Tibial artery (tissue), 4 donors: ENCODE data around the gene IPO13.

Source experiments
- DNase-seq, 2 donors: peaks; one replicate each; pipeline ENCODE4 v3.0.0-alpha.2; 2019
- H3K27ac ChIP-seq, 2 donors: fragments of 200-600 bp; sonication (generic) in 1 of 2; 1 replicate in 1 of 2; 2 replicates in 1 of 2; pipeline ENCODE4 v1.5.1; 2018 to 2019; ENCODE audit warnings: mild to moderate bottlenecking in 1 of 2
- H3K27me3 ChIP-seq, 2 donors: fragments of 200-600 bp; sonication (generic) in 1 of 2; one replicate each; pipeline versions ENCODE4 v1.5.1 to v1.6.0; 2016 to 2019
- H3K36me3 ChIP-seq, 3 donors: fragments of 200-600 bp; sonication (generic) in 2 of 3; one replicate each; pipeline ENCODE4 v1.5.1; 2016 to 2019; ENCODE audit warnings: mild to moderate bottlenecking in 2 of 3
- H3K4me1 ChIP-seq, 4 donors: fragments of 200-600 bp; sonication (generic) in 2 of 4; 1 replicate in 3 of 4; 2 replicates in 1 of 4; pipeline ENCODE4 v1.5.1; 2016 to 2019
- H3K4me3 ChIP-seq, 2 donors: fragments of 200-600 bp; sonication (generic) in 1 of 2; 1 replicate in 1 of 2; 2 replicates in 1 of 2; pipeline ENCODE4 v1.5.1; 2018 to 2019; ENCODE audit warnings: mild to moderate bottlenecking in 2 of 2
- H3K9me3 ChIP-seq, 3 donors: fragments of 200-600 bp; sonication (generic) in 1 of 3; one replicate each; pipeline ENCODE4 v1.5.1; 2016 to 2019
- intact Hi-C: fragments of 100-400 bp; cut with DNase I; formaldehyde crosslinking; loops from one replicate; pipeline ENCODE4 v1.15.0; 2023; ENCODE audit warnings: low total_unique reads
- TF ChIP-seq, protein P1 (sequence below), 2 experiments: fragments of 200-600 bp in 1 of 2; fragments of 450-650 bp in 1 of 2; IDR thresholded peaks; one replicate each; pipeline ENCODE4 v1.5.1; 2017 to 2019; ENCODE audit warnings: antibody characterized with exemption in 2 of 2, mild to moderate bottlenecking in 1 of 2, moderate library complexity in 1 of 2

Gene IPO13

DNA sequence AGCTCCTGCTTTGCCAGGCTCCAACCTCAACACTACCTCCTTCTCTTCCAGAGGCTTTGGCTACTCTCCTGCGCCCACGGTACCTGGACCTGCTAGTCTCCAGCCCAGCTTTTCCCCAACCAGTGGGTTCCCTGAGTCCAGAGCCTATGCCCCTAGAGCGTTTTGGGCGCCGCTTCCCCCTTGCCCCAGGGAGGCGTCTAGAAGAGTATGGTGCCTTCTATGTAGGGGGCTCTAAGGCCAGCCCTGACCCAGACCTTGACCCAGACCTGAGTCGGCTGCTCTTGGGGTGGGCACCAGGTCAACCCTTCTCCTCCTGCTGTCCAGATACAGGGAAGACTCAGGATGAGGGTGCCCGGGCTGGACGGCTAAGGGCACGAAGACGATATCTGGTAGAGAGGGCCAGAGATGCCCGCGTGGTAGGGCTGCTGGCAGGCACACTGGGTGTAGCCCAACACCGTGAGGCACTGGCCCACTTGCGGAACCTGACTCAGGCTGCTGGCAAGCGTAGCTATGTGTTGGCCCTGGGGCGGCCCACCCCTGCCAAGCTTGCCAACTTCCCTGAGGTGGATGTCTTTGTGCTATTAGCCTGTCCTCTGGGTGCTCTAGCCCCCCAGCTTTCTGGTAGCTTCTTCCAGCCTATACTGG, 24.7 kb downstream of the IPO13 start:
- Histone ChIP-seq H3K36me3 (peaks cover 2 to 31% (median 12%) of the 10 kb centered on the region in 3 donors), H3K4me1 (peaks cover 0 to 36% (median 30%) of the 10 kb centered on the region in 4 donors), H3K9me3 (no peaks in the 10 kb centered on the region), H3K4me3 (no peak overlapping the region), H3K27me3 (no peaks in the 10 kb centered on the region), H3K27ac (no peak overlapping the region)
- DNase-seq, result no peak
- intact Hi-C loops, result no loop called here
- TF ChIP-seq, protein P1, sequence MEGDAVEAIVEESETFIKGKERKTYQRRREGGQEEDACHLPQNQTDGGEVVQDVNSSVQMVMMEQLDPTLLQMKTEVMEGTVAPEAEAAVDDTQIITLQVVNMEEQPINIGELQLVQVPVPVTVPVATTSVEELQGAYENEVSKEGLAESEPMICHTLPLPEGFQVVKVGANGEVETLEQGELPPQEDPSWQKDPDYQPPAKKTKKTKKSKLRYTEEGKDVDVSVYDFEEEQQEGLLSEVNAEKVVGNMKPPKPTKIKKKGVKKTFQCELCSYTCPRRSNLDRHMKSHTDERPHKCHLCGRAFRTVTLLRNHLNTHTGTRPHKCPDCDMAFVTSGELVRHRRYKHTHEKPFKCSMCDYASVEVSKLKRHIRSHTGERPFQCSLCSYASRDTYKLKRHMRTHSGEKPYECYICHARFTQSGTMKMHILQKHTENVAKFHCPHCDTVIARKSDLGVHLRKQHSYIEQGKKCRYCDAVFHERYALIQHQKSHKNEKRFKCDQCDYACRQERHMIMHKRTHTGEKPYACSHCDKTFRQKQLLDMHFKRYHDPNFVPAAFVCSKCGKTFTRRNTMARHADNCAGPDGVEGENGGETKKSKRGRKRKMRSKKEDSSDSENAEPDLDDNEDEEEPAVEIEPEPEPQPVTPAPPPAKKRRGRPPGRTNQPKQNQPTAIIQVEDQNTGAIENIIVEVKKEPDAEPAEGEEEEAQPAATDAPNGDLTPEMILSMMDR (IDR thresholded peaks at IDR 0.05), result no peak

DNA sequence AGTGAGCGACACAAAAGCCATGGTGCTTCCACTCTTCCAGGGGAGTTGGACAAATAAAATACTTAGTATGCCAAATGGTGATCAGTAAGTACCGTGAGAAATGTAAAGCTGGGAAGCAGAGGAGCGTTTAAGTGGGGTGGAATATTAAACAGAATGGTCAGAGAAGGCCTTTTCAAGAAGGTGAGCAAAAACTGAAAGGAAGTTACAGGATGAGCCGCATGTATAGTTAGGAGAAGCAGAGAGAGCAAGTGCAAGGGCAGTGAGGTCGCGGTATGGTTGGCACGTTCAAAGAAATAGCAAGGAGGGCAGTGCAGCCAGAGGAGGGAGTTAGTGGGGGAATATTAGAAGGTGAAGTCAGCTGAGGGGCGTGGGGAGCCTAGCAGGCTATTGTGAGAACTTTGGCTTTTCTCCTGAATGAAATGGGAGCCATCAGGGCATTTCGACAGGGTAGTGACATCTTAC, 27.3 kb downstream of the IPO13 start:
- Histone ChIP-seq H3K4me1 (peaks cover 0 to 58% (median 43%) of the 10 kb centered on the region in 4 donors), H3K27me3 (no peaks in the 10 kb centered on the region), H3K9me3 (no peaks in the 10 kb centered on the region), H3K4me3 (peak overlapping the region; percentile 94 to 98), H3K27ac (peak overlapping the region; percentile 83 to 94), H3K36me3 (peaks cover 12 to 36% (median 15%) of the 10 kb centered on the region in 3 donors)
- intact Hi-C loops, result loop anchor here (2.0 kb wide), 1 partner anchor 27 kb away; the partner anchor contains the start of gene IPO13
- DNase-seq, result no peak
- TF ChIP-seq, protein P1 (IDR thresholded peaks at IDR 0.05), result no peak

DNA sequence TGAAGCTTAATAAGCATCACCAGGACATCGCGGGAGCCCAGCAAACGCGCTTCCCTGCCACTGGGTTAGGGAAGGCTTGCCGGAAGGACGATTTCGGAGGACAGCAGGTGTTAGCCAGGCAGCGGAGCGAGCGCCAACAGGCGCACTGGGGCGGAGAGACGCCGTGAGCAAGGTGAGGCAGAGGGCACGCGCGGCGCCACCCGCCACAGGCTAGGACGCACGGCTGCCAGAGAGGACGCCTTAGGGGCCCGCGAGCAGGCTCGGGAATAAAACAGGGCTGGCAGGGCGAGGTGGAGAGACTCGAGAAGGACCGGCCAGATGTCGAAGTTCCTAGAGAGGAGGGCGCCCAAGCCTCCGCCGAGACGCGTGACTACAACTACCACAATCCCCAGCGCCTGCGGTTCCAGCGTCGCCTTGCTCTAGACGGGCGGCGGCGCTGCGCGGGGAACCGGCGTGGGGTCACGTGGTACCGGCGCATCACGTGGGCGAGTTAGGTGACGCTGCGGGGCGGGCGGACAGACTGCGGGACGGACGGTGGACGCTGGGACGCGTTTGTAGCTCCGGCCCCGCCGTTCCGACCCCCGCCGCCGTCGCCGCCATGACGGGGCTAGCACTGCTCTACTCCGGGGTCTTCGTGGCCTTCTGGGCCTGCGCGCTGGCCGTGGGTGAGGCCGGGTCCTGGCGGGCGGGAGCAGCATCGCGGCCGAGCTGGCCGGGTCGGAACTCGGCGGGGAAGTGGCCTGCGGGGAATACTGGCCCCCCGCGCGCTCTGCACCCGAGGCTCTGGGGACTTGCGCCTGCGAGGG, 27.9 kb downstream of the IPO13 start, which contains the start of gene ATP6V0B:
TSS of gene ATP6V0B (plus strand) at position 518 of the 806 bp plus-strand sequence. CDS start at position 599, 81 bp downstream.
- peaks cover 12 to 36% (median 15%) of the 10 kb centered on the region in 3 donors for H3K36me3 ChIP-seq
- H3K27ac ChIP-seq, result peak within 1 kb of the TSS; percentile 83 to 94
- no peaks in the 10 kb centered on the region for H3K27me3 ChIP-seq
- intact Hi-C loops, result loop anchor here (2.0 kb wide), 1 partner anchor 28 kb away; the partner anchor contains the start of gene IPO13
- TF ChIP-seq, protein P1 (IDR thresholded peaks at IDR 0.05), result peak; percentile 29 to 49
- peaks cover 0 to 58% (median 45%) of the 10 kb centered on the region in 4 donors for H3K4me1 ChIP-seq
- peak; percentile 97 for DNase-seq
- H3K9me3 ChIP-seq, result no peaks in the 10 kb centered on the region
- H3K4me3 ChIP-seq, result peak within 1 kb of the TSS; percentile 94 to 98

DNA sequence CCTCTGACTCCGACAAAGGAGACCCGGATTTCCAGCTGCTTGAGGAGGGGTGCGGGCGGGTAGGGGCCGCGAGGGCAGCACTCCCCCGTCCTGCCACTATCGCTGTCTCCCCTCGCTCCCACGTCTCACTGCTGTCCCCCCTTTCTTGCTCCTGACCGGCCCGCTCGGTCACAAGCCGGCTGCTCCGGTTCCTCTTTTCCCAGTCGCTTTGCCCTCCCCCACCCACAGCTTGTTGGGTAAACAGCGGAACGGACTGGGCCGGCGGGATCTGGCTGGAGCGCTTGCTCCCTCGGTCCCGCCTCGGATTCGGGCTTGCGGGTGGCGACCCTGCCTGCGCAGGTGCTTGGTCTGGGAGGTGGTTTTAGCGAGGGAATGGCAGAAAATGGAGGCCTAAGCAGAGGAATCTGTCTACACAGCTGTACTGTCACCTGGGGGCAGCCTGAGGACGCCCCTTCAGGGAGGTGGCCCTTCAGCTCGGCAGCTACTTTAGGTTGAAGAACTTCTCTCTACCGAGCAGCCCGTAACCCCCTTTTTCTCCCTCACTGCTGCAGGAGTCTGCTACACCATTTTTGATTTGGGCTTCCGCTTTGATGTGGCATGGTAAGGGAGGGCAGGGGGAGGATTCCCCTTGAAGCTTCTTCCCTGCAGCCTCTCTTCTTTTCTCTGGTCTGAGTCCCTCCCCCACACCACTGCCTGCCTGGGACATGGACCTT, 28.7 kb downstream of the IPO13 start:
- Histone ChIP-seq H3K4me3 (peak overlapping the region; percentile 94 to 98), H3K36me3 (peaks cover 12 to 36% (median 15%) of the 10 kb centered on the region in 3 donors), H3K27me3 (no peaks in the 10 kb centered on the region), H3K27ac (peak overlapping the region; percentile 83 to 94), H3K4me1 (peaks cover 0 to 61% (median 50%) of the 10 kb centered on the region in 4 donors), H3K9me3 (no peaks in the 10 kb centered on the region)
- TF ChIP-seq, protein P1 (IDR thresholded peaks at IDR 0.05), result no peak
- intact Hi-C loops, result loop anchor here (2.0 kb wide), 1 partner anchor 29 kb away; the partner anchor contains the start of gene IPO13
- peak; percentile 78 to 82 for DNase-seq

DNA sequence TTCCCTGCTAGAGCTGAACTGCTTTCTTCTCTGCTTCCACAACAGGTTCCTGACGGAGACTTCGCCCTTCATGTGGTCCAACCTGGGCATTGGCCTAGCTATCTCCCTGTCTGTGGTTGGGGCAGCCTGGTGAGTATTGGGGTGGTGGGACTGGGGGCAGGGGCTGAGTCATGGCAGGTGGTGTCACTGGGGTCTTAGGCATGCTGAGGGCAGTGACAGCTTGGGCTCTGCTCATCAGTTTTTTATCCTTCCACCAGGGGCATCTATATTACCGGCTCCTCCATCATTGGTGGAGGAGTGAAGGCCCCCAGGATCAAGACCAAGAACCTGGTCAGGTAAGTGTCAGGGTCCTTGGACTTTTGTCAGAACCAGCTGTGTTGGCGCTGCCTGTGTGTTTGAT, 29.3 kb downstream of the IPO13 start:
- Histone ChIP-seq H3K9me3 (no peaks in the 10 kb centered on the region), H3K27ac (peak overlapping the region; percentile 83 to 94), H3K27me3 (no peaks in the 10 kb centered on the region), H3K4me1 (peaks cover 0 to 60% (median 48%) of the 10 kb centered on the region in 4 donors), H3K4me3 (peak overlapping the region; percentile 94 to 98), H3K36me3 (peaks cover 12 to 36% (median 15%) of the 10 kb centered on the region in 3 donors)
- intact Hi-C loops, result no loop called here
- TF ChIP-seq, protein P1 (IDR thresholded peaks at IDR 0.05), result no peak
- DNase-seq, result no peak
